ENCODE measurements around the gene DDX39B. TPM values are rescaled to one million over a fixed set of nuclear protein-coding genes. Genes with fewer than 3 reads are reported as not detected.

Gene DDX39B
- total and polyA plus RNA-seq, 9 of the 15 experiments (the other 6 are each of a cell fraction or from before 2014, with no cell fraction given), result 479 to 869 (median 592) TPM

GRCh38 chr6:31586599-31587281 lies 44.9 kb upstream of the DDX39B start (continued):
- 0 out of 2 replicates have a peak, but pooled peaks have one; percentile 17 for TF ChIP-seq ZNF766 (CRISPR knock-in tag; conservative IDR thresholded peaks at IDR 0.05)
- TF ChIP-seq GABPA (tag; conservative IDR thresholded peaks at IDR 0.05; ENCODE audit: low read depth), result peak; percentile 45; the same call in 1 of the 2 replicates
- no peak for TF ChIP-seq L3MBTL2 (IDR thresholded peaks at IDR 0.05)
- TF ChIP-seq ZBED1 (IDR thresholded peaks at IDR 0.05), result no peak

GRCh38 chr6:31586008-31586407 lies 44.2 kb upstream of the DDX39B start, which contains the start of gene LST1:
LST1 (plus strand) TSS chr6:31586277; CDS start chr6:31587300, 1,023 bp downstream.
- no peak for FAIRE-seq
- in situ Hi-C loops (cut with MboI), result no loop called here
- H3K4me3 ChIP-seq, result no peak within 1 kb of the TSS

More at GRCh38 chr6:31586008-31586407, 44.2 kb upstream of the DDX39B start, which contains the start of gene LST1:
- Histone ChIP-seq H3K27ac (ENCODE audit: extremely low read depth, low read depth, low read length) (no peak within 1 kb of the TSS), H3K9me3 (replicated peaks; ENCODE audit: control insufficient read depth, insufficient read depth, low read depth, low read length) (no peaks in the 10 kb centered on the region), H2AFZ (ENCODE audit: low read depth, low read length) (peak within 1 kb of the TSS; percentile 51), H3K36me3 (ENCODE audit: control insufficient read depth, insufficient read depth, low read length) (no peaks in the 10 kb centered on the region), H3K4me2 (ENCODE audit: insufficient read depth, low read length) (no peak within 1 kb of the TSS), H3K4me1 (replicated peaks in 1 of 2; ENCODE audit: control insufficient read depth in 2 of 2, insufficient read depth in 2 of 2, low read length in 2 of 2) (peaks cover 30 to 34% of the 10 kb centered on the region in 2 experiments), H3K27me3 (ENCODE audit: control insufficient read depth in 2 of 2, insufficient read depth in 2 of 2, low read length in 2 of 2) (no peaks in the 10 kb centered on the region), H3K79me2 (ENCODE audit: control insufficient read depth, insufficient read depth, low read length) (no peaks in the 10 kb centered on the region), H4K20me1 (replicated peaks; ENCODE audit: control insufficient read depth, insufficient read depth, low read length) (no peaks in the 10 kb centered on the region), H3K9me1 (ENCODE audit: control insufficient read depth, insufficient read depth, low read length) (no peaks in the 10 kb centered on the region), H3K9ac (ENCODE audit: insufficient read depth in 1 of 2, low read depth in 2 of 2, low read length in 2 of 2) (peak within 1 kb of the TSS in 1 of 2 experiments; percentile 56; a peak in 2 of 4 replicates)
- no TSS peak for BruUV-seq (replicated peaks)
- ATAC-seq, result no peak
- intact Hi-C loops (cut with micrococcal nuclease), result loop anchor here (10.0 kb wide), 1 partner anchor 391 kb away; no protein-coding TSS in a partner anchor
- 31% methylated on average over 1 of the region's 1 CpG for WGBS (ENCODE audit: insufficient coverage, low coverage, missing lambda C conversion rate)
- no peak for TF ChIP-seq NFIC (IDR thresholded peaks at IDR 0.05)
- TF ChIP-seq TEAD4 (IDR thresholded peaks at IDR 0.05; ENCODE audit: low read length), result 0 out of 2 replicates have a peak, but pooled peaks have one; percentile 3
- 0 out of 2 replicates have a peak, but pooled peaks have one; percentile 17 for TF ChIP-seq TEAD4 (CRISPR knock-in tag; IDR thresholded peaks at IDR 0.05; ENCODE audit: borderline replicate concordance)
- TF ChIP-seq FOXP1 (CRISPR knock-in tag; IDR thresholded peaks at IDR 0.05), result 0 out of 2 replicates have a peak, but pooled peaks have one; percentile 13
- no peak for TF ChIP-seq TAF7 (tag; IDR thresholded peaks at IDR 0.05)
- no peak for TF ChIP-seq ELF2 (CRISPR knock-in tag; IDR thresholded peaks at IDR 0.05)
- no peak for TF ChIP-seq LARP7 (IDR thresholded peaks at IDR 0.05)
- TF ChIP-seq SPI1 (IDR thresholded peaks at IDR 0.05; ENCODE audit: borderline replicate concordance, low read depth, low read length), result peak; percentile 69; the same call in 1 of the 2 replicates
- TF ChIP-seq NFATC3 (IDR thresholded peaks at IDR 0.05), result no peak
- peak; percentile 21; the same call in 1 of the 2 replicates for TF ChIP-seq USF1 (CRISPR knock-in tag; IDR thresholded peaks at IDR 0.05)
- 0 out of 2 replicates have a peak, but pooled peaks have one; percentile 11 for TF ChIP-seq CEBPB (tag; IDR thresholded peaks at IDR 0.05)
- no peak for TF ChIP-seq ZNF444 (CRISPR knock-in tag; IDR thresholded peaks at IDR 0.05)
- 0 out of 4 replicates have a peak, but pooled peaks of 1 of the 2 experiments have one; percentile 50 for TF ChIP-seq FOXA3 (CRISPR knock-in tag; conservative IDR thresholded peaks at IDR 0.05 in 1 of 2, IDR thresholded peaks at IDR 0.05 in 1 of 2)
- no peak for TF ChIP-seq DMBX1 (CRISPR knock-in tag; IDR thresholded peaks at IDR 0.05; ENCODE audit: borderline replicate concordance)
- no peak for DNase-seq (ENCODE audit: extremely low read depth in 1 of 4, low spot score in 3 of 4)
- POLR2A ChIA-PET, result interaction anchor here (0.6 to 1.6 kb wide), 5 partner anchors 12 to 32 kb away, joined by 3 to 6 read pairs (median 3); no protein-coding TSS in a partner anchor
- CTCF ChIA-PET (ENCODE audit: low intra/inter-chr PET ratio), result no interaction called here
